ENCODE results near the gene FHIP1A. TPM values are rescaled to one million over a fixed set of nuclear protein-coding genes. Genes with fewer than 3 reads are reported as not detected.

Gene FHIP1A
- total and polyA plus RNA-seq, 9 of the 15 experiments (the other 6 are each of a cell fraction or from before 2014, with no cell fraction given): 0.01 to 0.95 (median 0.04) TPM; not detected in 4

DNA sequence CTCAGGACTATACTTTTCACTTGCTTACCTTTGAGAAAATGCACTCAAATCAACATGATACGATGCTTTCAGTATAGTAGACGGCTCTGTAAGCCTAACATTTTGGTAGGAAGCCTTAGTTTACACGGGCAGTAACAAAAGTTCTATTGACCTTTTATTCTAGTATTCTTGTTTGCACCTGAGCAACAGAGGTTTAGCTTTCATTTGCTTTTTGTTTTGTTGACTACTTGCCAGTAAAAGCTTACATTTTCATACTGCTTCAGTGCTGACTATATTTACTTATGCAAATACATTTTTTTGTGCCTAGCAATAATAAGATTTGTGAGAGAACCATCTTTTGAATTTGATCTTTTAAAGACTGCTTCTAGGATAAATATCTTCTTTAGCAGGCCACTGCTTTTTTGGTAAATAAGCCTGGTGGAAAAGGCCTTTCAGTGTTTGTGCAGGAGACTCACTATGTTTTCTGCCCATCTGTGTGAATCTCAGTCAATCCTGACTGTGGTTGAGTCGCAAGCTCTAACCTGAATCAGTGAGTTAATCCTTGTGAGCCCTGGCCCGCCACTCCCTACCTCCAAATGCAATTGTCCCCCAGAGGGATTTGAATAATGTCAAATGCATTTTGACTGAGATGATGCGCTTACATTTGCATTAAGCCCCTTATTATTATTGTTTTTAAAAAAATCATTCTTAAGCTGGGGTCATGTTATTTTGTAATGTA, 21.9 kb downstream of the FHIP1A start:
- FAIRE-seq (no peak), DNase-seq (ENCODE audit: extremely low read depth in 1 of 4, low spot score in 3 of 4) (no peak), ATAC-seq (no peak)
- no peaks in the 10 kb centered on the region for H3K36me3 ChIP-seq (ENCODE audit: control insufficient read depth, insufficient read depth, low read length)
- H3K9me1 ChIP-seq (ENCODE audit: control insufficient read depth, insufficient read depth, low read length): no peaks in the 10 kb centered on the region
- no peak overlapping the region for H3K27ac ChIP-seq (ENCODE audit: extremely low read depth, low read depth, low read length)
- POLR2A ChIA-PET: no interaction called here
- no peak for TF ChIP-seq CREB1 (IDR thresholded peaks at IDR 0.05)
- TF ChIP-seq CREB1 (CRISPR knock-in tag; IDR thresholded peaks at IDR 0.05): no peak
- TF ChIP-seq CHD1 (IDR thresholded peaks at IDR 0.05; ENCODE audit: low read length): no peak
- TF ChIP-seq IFI16 (CRISPR knock-in tag; IDR thresholded peaks at IDR 0.05): no peak
- TF ChIP-seq HNRNPK (IDR thresholded peaks at IDR 0.05; ENCODE audit: low read depth, low read length, poor library complexity, severe bottlenecking): no peak
- no peak for TF ChIP-seq CBX2 (IDR thresholded peaks at IDR 0.05; ENCODE audit: insufficient read depth, low read length, poor library complexity, severe bottlenecking)
- no peak for TF ChIP-seq NFATC3 (IDR thresholded peaks at IDR 0.05)
- TF ChIP-seq ZNF282 (CRISPR knock-in tag; IDR thresholded peaks at IDR 0.05): no peak
- no peak for TF ChIP-seq ZNF121 (CRISPR knock-in tag; conservative IDR thresholded peaks at IDR 0.05)
- TF ChIP-seq, protein P1, sequence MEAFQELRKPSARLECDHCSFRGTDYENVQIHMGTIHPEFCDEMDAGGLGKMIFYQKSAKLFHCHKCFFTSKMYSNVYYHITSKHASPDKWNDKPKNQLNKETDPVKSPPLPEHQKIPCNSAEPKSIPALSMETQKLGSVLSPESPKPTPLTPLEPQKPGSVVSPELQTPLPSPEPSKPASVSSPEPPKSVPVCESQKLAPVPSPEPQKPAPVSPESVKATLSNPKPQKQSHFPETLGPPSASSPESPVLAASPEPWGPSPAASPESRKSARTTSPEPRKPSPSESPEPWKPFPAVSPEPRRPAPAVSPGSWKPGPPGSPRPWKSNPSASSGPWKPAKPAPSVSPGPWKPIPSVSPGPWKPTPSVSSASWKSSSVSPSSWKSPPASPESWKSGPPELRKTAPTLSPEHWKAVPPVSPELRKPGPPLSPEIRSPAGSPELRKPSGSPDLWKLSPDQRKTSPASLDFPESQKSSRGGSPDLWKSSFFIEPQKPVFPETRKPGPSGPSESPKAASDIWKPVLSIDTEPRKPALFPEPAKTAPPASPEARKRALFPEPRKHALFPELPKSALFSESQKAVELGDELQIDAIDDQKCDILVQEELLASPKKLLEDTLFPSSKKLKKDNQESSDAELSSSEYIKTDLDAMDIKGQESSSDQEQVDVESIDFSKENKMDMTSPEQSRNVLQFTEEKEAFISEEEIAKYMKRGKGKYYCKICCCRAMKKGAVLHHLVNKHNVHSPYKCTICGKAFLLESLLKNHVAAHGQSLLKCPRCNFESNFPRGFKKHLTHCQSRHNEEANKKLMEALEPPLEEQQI (IDR thresholded peaks at IDR 0.05): no peak
- no peak for TF ChIP-seq SRSF3 (IDR thresholded peaks at IDR 0.05; ENCODE audit: insufficient read depth, low read length)
- CTCF ChIA-PET (ENCODE audit: low intra/inter-chr PET ratio): no interaction called here
- H3K4me1 ChIP-seq (replicated peaks in 1 of 2; ENCODE audit: control insufficient read depth in 2 of 2, insufficient read depth in 2 of 2, low read length in 2 of 2): no peaks in the 10 kb centered on the region
- no peak overlapping the region for H3K4me2 ChIP-seq (ENCODE audit: insufficient read depth, low read length)
- H3K79me2 ChIP-seq (ENCODE audit: control insufficient read depth, insufficient read depth, low read length): no peaks in the 10 kb centered on the region
- no peak overlapping the region for H3K9ac ChIP-seq (ENCODE audit: insufficient read depth in 1 of 2, low read depth in 2 of 2, low read length in 2 of 2)
- no peaks in the 10 kb centered on the region for H3K27me3 ChIP-seq (ENCODE audit: control insufficient read depth in 2 of 2, insufficient read depth in 2 of 2, low read length in 2 of 2)
- no peaks in the 10 kb centered on the region for H4K20me1 ChIP-seq (replicated peaks; ENCODE audit: control insufficient read depth, insufficient read depth, low read length)
- in situ Hi-C loops (cut with MboI): no loop called here
- no TSS peak for BruUV-seq (replicated peaks)
- WGBS (ENCODE audit: insufficient coverage, low coverage, missing lambda C conversion rate): under 1% methylated on average over 6 of the region's 6 CpGs
- intact Hi-C loops (cut with micrococcal nuclease): no loop called here
- no peak overlapping the region for H2AFZ ChIP-seq (ENCODE audit: low read depth, low read length)
- H3K9me3 ChIP-seq (replicated peaks; ENCODE audit: control insufficient read depth, insufficient read depth, low read depth, low read length): no peaks in the 10 kb centered on the region
- no peak overlapping the region for H3K4me3 ChIP-seq
